ENCODE results near the gene COX6B2.

The COX6B2 gene

DNA sequence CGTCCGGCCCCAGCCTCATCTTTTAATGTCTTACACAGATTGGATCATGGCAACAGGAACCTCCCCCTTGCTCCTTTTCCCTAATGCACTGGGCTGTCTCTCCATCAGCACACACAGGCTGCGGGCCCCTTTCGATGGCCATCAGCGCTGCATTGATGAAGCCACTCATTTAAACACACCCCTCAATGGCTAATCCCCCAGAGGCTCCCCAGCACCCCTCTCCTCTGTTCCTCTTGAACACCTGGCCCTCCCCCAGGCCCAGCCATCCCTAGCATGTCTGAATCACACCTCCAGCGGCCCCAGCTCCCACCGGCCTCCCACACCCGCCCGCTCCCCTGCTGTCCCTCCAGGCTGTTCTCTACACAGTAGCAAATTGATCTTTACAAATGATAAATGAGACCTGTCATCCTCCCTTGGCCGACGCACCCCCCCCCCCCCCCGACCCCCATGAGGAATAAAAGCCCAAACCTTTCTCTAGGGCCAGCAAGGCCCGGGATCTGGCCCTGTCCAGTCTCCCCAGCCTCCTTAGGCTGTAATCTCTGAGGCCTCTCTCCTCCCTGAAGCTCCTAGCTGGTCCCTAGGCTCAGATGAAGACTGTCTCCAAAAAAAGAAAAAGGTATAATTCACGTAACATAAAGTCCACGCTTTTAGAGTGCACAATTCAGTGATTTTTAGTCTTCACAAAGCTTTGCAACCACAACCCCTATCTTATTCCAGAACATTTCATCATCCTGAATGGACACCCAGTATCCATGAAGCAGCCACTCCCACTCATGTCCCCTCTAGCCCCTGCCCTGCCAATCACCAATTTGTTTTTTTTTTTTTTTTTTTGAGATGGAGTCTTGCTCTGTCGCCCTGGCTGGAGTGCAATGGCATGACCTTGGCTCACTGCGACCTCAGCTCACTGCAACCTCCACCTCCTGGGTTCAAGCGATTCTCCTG, 38.6 kb upstream of the COX6B2 start:
- TF ChIP-seq, protein P1, sequence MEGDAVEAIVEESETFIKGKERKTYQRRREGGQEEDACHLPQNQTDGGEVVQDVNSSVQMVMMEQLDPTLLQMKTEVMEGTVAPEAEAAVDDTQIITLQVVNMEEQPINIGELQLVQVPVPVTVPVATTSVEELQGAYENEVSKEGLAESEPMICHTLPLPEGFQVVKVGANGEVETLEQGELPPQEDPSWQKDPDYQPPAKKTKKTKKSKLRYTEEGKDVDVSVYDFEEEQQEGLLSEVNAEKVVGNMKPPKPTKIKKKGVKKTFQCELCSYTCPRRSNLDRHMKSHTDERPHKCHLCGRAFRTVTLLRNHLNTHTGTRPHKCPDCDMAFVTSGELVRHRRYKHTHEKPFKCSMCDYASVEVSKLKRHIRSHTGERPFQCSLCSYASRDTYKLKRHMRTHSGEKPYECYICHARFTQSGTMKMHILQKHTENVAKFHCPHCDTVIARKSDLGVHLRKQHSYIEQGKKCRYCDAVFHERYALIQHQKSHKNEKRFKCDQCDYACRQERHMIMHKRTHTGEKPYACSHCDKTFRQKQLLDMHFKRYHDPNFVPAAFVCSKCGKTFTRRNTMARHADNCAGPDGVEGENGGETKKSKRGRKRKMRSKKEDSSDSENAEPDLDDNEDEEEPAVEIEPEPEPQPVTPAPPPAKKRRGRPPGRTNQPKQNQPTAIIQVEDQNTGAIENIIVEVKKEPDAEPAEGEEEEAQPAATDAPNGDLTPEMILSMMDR (IDR thresholded peaks at IDR 0.05; ENCODE audit: low read depth, low read length) = no peak
- H3K9me3 ChIP-seq (ENCODE audit: severe bottlenecking) = no peaks in the 10 kb centered on the region
- peaks cover 37% of the 10 kb centered on the region for H3K36me3 ChIP-seq
- H3K4me3 ChIP-seq (ENCODE audit: low read depth, low read length) = no peak overlapping the region
- no peaks in the 10 kb centered on the region for H3K27me3 ChIP-seq (ENCODE audit: insufficient read depth, low read depth, severe bottlenecking)
- no peak overlapping the region for H3K27ac ChIP-seq
- peak; percentile 23 for DNase-seq

DNA sequence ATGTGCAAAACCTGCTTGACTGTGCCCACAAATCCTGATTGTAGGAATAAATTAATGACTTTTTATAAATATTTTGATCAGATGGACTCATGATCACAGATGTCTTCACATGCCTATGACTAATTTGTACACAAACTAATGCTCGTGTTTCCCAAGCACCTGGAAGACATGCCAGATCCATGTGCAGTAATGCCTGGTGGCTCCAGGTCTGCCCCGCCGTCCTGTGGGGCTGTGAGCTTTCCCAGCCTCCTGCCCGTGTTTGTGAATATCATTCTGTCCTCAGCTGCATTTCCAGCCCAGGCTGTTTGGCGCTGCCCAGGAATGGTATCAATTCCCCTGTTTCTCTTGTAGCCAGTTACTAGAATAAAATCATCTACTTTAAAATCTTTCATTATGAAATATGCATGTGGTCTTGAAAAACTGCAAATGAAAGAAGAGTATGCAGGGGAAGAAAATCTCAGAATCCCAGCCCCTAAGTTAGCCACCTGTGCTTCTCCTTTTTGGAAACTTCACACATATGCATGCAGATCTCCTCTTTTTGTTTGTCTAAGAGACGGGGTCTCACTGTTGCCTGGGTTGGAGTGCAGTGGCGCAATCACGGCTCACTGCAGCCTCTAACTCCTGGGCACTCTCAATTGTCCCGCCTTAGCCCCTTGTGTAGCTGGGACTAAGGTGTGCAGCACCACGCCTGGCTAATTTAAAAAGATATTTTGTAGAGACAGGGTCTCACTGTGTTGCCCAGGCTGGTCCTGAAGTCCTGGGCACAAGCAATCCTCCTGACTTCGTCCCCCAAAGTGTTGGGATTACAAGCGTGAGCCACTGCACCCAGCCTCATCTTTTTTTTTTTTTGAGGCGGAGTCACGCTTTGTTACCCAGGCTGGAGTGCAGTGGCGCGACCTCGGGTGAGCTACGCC, 37.4 kb upstream of the COX6B2 start:
- no peak overlapping the region for H3K27ac ChIP-seq
- no peaks in the 10 kb centered on the region for H3K27me3 ChIP-seq (ENCODE audit: insufficient read depth, low read depth, severe bottlenecking)
- peaks cover 48% of the 10 kb centered on the region for H3K36me3 ChIP-seq
- no peak overlapping the region for H3K4me3 ChIP-seq (ENCODE audit: low read depth, low read length)
- DNase-seq = no peak
- TF ChIP-seq, protein P1 (IDR thresholded peaks at IDR 0.05; ENCODE audit: low read depth, low read length) = no peak
- H3K9me3 ChIP-seq (ENCODE audit: severe bottlenecking) = no peaks in the 10 kb centered on the region

DNA sequence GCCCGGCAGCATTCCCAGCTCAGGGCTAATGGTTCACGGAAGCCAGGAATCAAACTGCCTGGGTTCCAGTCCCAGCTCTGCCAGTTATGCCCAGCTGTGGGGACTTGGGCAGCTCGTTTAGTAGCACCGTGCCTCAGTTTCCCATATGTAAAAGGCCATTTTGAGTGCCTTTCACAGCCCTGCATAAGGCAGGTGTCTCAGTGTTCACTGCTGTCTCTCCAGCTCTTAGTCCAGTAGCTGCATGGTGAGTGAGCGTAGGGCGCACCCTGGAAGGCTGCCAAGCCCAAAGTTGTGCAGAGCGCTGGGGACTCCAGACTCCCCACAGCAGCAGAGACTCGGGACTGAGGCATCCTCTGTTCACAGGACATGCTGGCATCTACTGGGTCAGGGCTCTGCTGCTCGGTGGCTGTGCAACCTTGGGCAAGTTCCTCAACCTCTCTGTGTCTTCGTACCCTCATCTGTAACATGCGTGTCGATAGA, 36.7 kb upstream of the COX6B2 start:
- DNase-seq = no peak
- Histone ChIP-seq H3K27me3 (ENCODE audit: insufficient read depth, low read depth, severe bottlenecking) (no peaks in the 10 kb centered on the region), H3K36me3 (peaks cover 56% of the 10 kb centered on the region), H3K9me3 (ENCODE audit: severe bottlenecking) (no peaks in the 10 kb centered on the region), H3K4me3 (ENCODE audit: low read depth, low read length) (no peak overlapping the region), H3K27ac (no peak overlapping the region)
- TF ChIP-seq, protein P1 (IDR thresholded peaks at IDR 0.05; ENCODE audit: low read depth, low read length) = no peak

DNA sequence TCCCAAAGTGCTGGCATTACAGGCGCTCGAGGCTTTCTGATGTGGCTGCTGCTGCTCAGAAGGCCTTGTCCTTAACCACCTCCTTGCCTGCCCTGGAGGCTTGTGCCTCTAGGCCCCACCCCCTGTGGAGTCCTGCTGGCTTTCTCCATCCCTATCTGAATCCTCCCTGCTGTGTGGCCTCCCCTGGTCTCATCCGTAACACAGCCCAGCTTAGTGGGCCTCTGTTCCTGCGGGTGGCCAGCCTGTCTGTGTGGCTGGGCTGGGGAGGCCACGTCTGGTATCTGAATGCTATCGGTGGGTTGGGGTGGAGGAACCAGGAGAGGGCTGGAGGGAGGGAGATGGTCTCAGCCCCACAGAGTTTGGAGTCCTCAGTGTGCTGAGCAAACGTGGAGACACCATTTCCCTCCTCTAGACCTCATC, 36.0 kb upstream of the COX6B2 start:
- peaks cover 57% of the 10 kb centered on the region for H3K36me3 ChIP-seq
- peak; percentile 80 for DNase-seq

More for the DNA sequence above, 36.0 kb upstream of the COX6B2 start:
- H3K27ac ChIP-seq = peak overlapping the region; percentile 30
- TF ChIP-seq, protein P1 (IDR thresholded peaks at IDR 0.05; ENCODE audit: low read depth, low read length) = no peak
- H3K9me3 ChIP-seq (ENCODE audit: severe bottlenecking) = no peaks in the 10 kb centered on the region
- H3K4me3 ChIP-seq (ENCODE audit: low read depth, low read length) = no peak overlapping the region
- H3K27me3 ChIP-seq (ENCODE audit: insufficient read depth, low read depth, severe bottlenecking) = no peaks in the 10 kb centered on the region

Measured in WERI-Rb-1 (cell line).